NCI-H82 treated with DMSO at 0.1 percent for 48 hours (cell line): ENCODE data around the gene C19orf81.

ENCODE experiments used
- DNase-seq: peaks from one replicate; lab custom pipeline; 2025; ENCODE audit not compliant: unreplicated experiment; lab: John Stamatoyannopoulos, UW

C19orf81 gene

GRCh38 chr19:50658441-50659317, 9.4 kb downstream of the C19orf81 start:
- no peak for DNase-seq

GRCh38 chr19:50659318-50660087, 10.3 kb downstream of the C19orf81 start:
- DNase-seq: no peak

- no peak for DNase-seq
Measured at GRCh38 chr19:50660088-50660366, 10.8 kb downstream of the C19orf81 start.

- DNase-seq: no peak
Measured at GRCh38 chr19:50661023-50661422, 11.8 kb downstream of the C19orf81 start.

- no peak for DNase-seq
Measured at GRCh38 chr19:50661766-50662650, 12.8 kb downstream of the C19orf81 start.

- no peak for DNase-seq
Measured at GRCh38 chr19:50662651-50663481, 13.6 kb downstream of the C19orf81 start.

GRCh38 chr19:50663482-50663790, 14.2 kb downstream of the C19orf81 start:
- no peak for DNase-seq

- DNase-seq: no peak
Measured at GRCh38 chr19:50664204-50664603, 15.0 kb downstream of the C19orf81 start.

GRCh38 chr19:50666346-50667176, 17.3 kb downstream of the C19orf81 start:
- no peak for DNase-seq

- DNase-seq: no peak
Measured at GRCh38 chr19:50667177-50667758, 18.0 kb downstream of the C19orf81 start.

- DNase-seq: no peak
Measured at GRCh38 chr19:50667759-50668231, 18.6 kb downstream of the C19orf81 start.

- DNase-seq: no peak
Measured at GRCh38 chr19:50668416-50668815, 19.2 kb downstream of the C19orf81 start.

GRCh38 chr19:50668879-50669278, 19.6 kb downstream of the C19orf81 start:
- no peak for DNase-seq

- DNase-seq: no peak
Measured at GRCh38 chr19:50669302-50670101, 20.3 kb downstream of the C19orf81 start.

GRCh38 chr19:50670102-50670380, 20.8 kb downstream of the C19orf81 start:
- DNase-seq: no peak

- DNase-seq: no peak
Measured at GRCh38 chr19:50673118-50673517, 23.9 kb downstream of the C19orf81 start.

GRCh38 chr19:50676625-50677197, 27.5 kb downstream of the C19orf81 start:
- no peak for DNase-seq

- DNase-seq: no peak
Measured at GRCh38 chr19:50677636-50678035, 28.4 kb downstream of the C19orf81 start.
